Measurements from ENCODE around the gene COL6A3.

GRCh38 chr2:237429753-237430152 lies 15.8 kb upstream of the COL6A3 start:
- no peak for TF ChIP-seq CTCF (conservative IDR thresholded peaks at IDR 0.05 in 1 of 2, IDR thresholded peaks at IDR 0.05 in 1 of 2; ENCODE audit: low read depth in 1 of 2, low read length in 2 of 2)
- no peak for TF ChIP-seq EZH2 (IDR thresholded peaks at IDR 0.05; ENCODE audit: low read length, missing control alignments)
